Measurements from ENCODE around the gene RUFY3. TPM values are rescaled to one million over a fixed set of nuclear protein-coding genes. Genes with fewer than 3 reads are reported as not detected.

The RUFY3 gene
- total RNA-seq, 1 donor from 2014 or later, result 80.9 TPM

GRCh38 chr4:70793626-70794025 lies 71.9 kb downstream of the RUFY3 start:
- Mint-ChIP-seq H3K27ac (no peak overlapping the region), H3K36me3 (peaks cover 23% of the 10 kb centered on the region)

GRCh38 chr4:70801265-70801809 lies 79.6 kb downstream of the RUFY3 start:
- no peak for TF ChIP-seq EZH2phosphoT487 (IDR thresholded peaks at IDR 0.05)
- TF ChIP-seq CTCF (IDR thresholded peaks at IDR 0.05), result no peak
- TF ChIP-seq EZH2 (IDR thresholded peaks at IDR 0.05), result no peak
- H3K27ac Mint-ChIP-seq, result no peak overlapping the region
- H3K36me3 Mint-ChIP-seq, result peaks cover 22% of the 10 kb centered on the region
- peaks cover 2% of the 10 kb centered on the region for H3K27me3 Mint-ChIP-seq (ENCODE audit: insufficient read depth, low read depth)
- H3K27me3 ChIP-seq, result no peaks in the 10 kb centered on the region
- H3K4me1 Mint-ChIP-seq, result no peaks in the 10 kb centered on the region
- no peaks in the 10 kb centered on the region for H3F3A ChIP-seq (ENCODE audit: low read depth)
- no peak overlapping the region for H3K9ac ChIP-seq
- no peak overlapping the region for H3K4me3 Mint-ChIP-seq
- H3K4me1 ChIP-seq, result no peaks in the 10 kb centered on the region
- H3K9me3 Mint-ChIP-seq, result no peaks in the 10 kb centered on the region
- H3K36me3 ChIP-seq, result peaks cover 3% of the 10 kb centered on the region
- H3K9me3 ChIP-seq (ENCODE audit: low read depth), result no peaks in the 10 kb centered on the region
- H4K20me1 ChIP-seq (ENCODE audit: low read depth), result no peaks in the 10 kb centered on the region
- H3K79me2 ChIP-seq (ENCODE audit: low read depth), result no peaks in the 10 kb centered on the region
- no peak overlapping the region for H2AFZ ChIP-seq (replicated peaks)
- H3K27ac ChIP-seq, result no peak overlapping the region
- DNase-seq (ENCODE audit: low spot score), result no peak
- H3K4me2 ChIP-seq, result no peak overlapping the region
- no peak overlapping the region for H3K4me3 ChIP-seq

More at GRCh38 chr4:70793626-70794025, 71.9 kb downstream of the RUFY3 start:
- Histone ChIP-seq H3K4me1 (no peaks in the 10 kb centered on the region), H4K20me1 (ENCODE audit: low read depth) (no peaks in the 10 kb centered on the region), H2AFZ (replicated peaks) (no peak overlapping the region), H3K27me3 (no peaks in the 10 kb centered on the region), H3K4me3 (no peak overlapping the region), H3K4me2 (no peak overlapping the region), H3K79me2 (ENCODE audit: low read depth) (no peaks in the 10 kb centered on the region), H3F3A (ENCODE audit: low read depth) (no peaks in the 10 kb centered on the region), H3K36me3 (peaks cover 3% of the 10 kb centered on the region), H3K9ac (no peak overlapping the region), H3K27ac (no peak overlapping the region), H3K9me3 (ENCODE audit: low read depth) (no peaks in the 10 kb centered on the region)
- H3K9me3 Mint-ChIP-seq, result no peaks in the 10 kb centered on the region
- peaks cover 2% of the 10 kb centered on the region for H3K27me3 Mint-ChIP-seq (ENCODE audit: insufficient read depth, low read depth)
- H3K4me3 Mint-ChIP-seq, result no peak overlapping the region
- TF ChIP-seq EZH2 (IDR thresholded peaks at IDR 0.05), result no peak
- no peak for TF ChIP-seq EZH2phosphoT487 (IDR thresholded peaks at IDR 0.05)
- no peak for TF ChIP-seq CTCF (IDR thresholded peaks at IDR 0.05)
- DNase-seq (ENCODE audit: low spot score), result no peak
- no peaks in the 10 kb centered on the region for H3K4me1 Mint-ChIP-seq

- Mint-ChIP-seq H3K4me3 (no peak overlapping the region), H3K9me3 (no peaks in the 10 kb centered on the region), H3K27me3 (ENCODE audit: insufficient read depth, low read depth) (peaks cover 1% of the 10 kb centered on the region), H3K4me1 (no peaks in the 10 kb centered on the region), H3K36me3 (peaks cover 21% of the 10 kb centered on the region), H3K27ac (no peak overlapping the region)
- Histone ChIP-seq H3K79me2 (ENCODE audit: low read depth) (no peaks in the 10 kb centered on the region), H3F3A (ENCODE audit: low read depth) (no peaks in the 10 kb centered on the region), H4K20me1 (ENCODE audit: low read depth) (no peaks in the 10 kb centered on the region), H3K4me1 (no peaks in the 10 kb centered on the region), H3K4me3 (no peak overlapping the region), H3K4me2 (no peak overlapping the region), H3K27me3 (no peaks in the 10 kb centered on the region), H3K36me3 (no peaks in the 10 kb centered on the region), H3K27ac (no peak overlapping the region), H2AFZ (replicated peaks) (no peak overlapping the region), H3K9ac (no peak overlapping the region), H3K9me3 (ENCODE audit: low read depth) (no peaks in the 10 kb centered on the region)
- TF ChIP-seq CTCF (IDR thresholded peaks at IDR 0.05), result no peak
- no peak for TF ChIP-seq EZH2 (IDR thresholded peaks at IDR 0.05)
- TF ChIP-seq EZH2phosphoT487 (IDR thresholded peaks at IDR 0.05), result no peak
- DNase-seq (ENCODE audit: low spot score), result no peak
Measured at GRCh38 chr4:70802928-70803580, 81.3 kb downstream of the RUFY3 start.
